A673 (cell line): ENCODE data around the gene TCAF1.

Source experiments
- CTCF ChIP-seq: fragments of 300-800, 200-600 bp; sonication (generic); conservative IDR thresholded peaks from 2 replicates; pipeline ENCODE4 v1.5.1; 2017; ENCODE audit warnings: low read depth, mild to moderate bottlenecking, antibody characterized with exemption, low read length, moderate library complexity, mixed read lengths
- EZH2 ChIP-seq: fragments of 200-600 bp; sonication (generic); IDR thresholded peaks from 2 replicates; pipeline ENCODE4 v1.6.1; 2017; ENCODE audit warnings: borderline replicate concordance, low read depth, mild to moderate bottlenecking, mixed read lengths, antibody characterized with exemption, low read length; ENCODE audit not compliant: poor library complexity, severe bottlenecking

GRCh38 chr7:143898810-143899209, 3.2 kb downstream of the TCAF1 start:
- TF ChIP-seq CTCF, result no peak
- no peak for TF ChIP-seq EZH2
